SJSA1 (cell line): ENCODE results near the gene ODF2. TPM values are rescaled to one million over a fixed set of nuclear protein-coding genes. Genes with fewer than 3 reads are reported as not detected.

ENCODE experiments used
- DNase-seq, 2 experiments: peaks; one replicate each; pipeline ENCODE4 v3.0.0-alpha.2; 2015 to 2020; ENCODE audit warnings: low spot score in 2 of 2, low read depth in 1 of 2
- H3K27ac ChIP-seq: fragments of 250-450 bp; sonication (Bioruptor Pico); 2 replicates; pipeline ENCODE4 v1.5.1; 2020; ENCODE audit warnings: mild to moderate bottlenecking, moderate library complexity
- H3K27me3 ChIP-seq: fragments of 250-450 bp; sonication (Bioruptor Pico); replicated peaks from 2 replicates; pipeline ENCODE4 v1.5.1; 2020; ENCODE audit warnings: mild to moderate bottlenecking, moderate library complexity
- H3K36me3 ChIP-seq: fragments of 250-450 bp; sonication (Bioruptor Pico); 2 replicates; pipeline ENCODE4 v1.5.1; 2020; ENCODE audit warnings: mild to moderate bottlenecking
- H3K4me1 ChIP-seq: fragments of 250-450 bp; sonication (Bioruptor Pico); replicated peaks from 2 replicates; pipeline ENCODE4 v1.6.1; 2021; ENCODE audit warnings: mild to moderate bottlenecking
- H3K4me3 ChIP-seq: fragments of 250-450 bp; sonication (Bioruptor Pico); 2 replicates; pipeline ENCODE4 v1.5.1; 2020; ENCODE audit warnings: mild to moderate bottlenecking
- H3K9me3 ChIP-seq: fragments of 250-450 bp; sonication (Bioruptor Pico); replicated peaks from 2 replicates; pipeline ENCODE4 v1.5.1; 2020; ENCODE audit warnings: mild to moderate bottlenecking
- total RNA-seq: library from RNA; depleted of rRNA; stranded (reverse); fragments of >200 nt; shearing (Covaris generic); gene quantifications from 2 replicates; pipeline ENCODE4 v1.2.3, GENCODE V29; 2014

ODF2 gene
- total RNA-seq, 1 experiment from 2014 or later: 56.9 TPM

- peaks cover 73% of the 10 kb centered on the region for H3K36me3 ChIP-seq
- H3K4me1 ChIP-seq: no peaks in the 10 kb centered on the region
- no peak for DNase-seq
- no peaks in the 10 kb centered on the region for H3K9me3 ChIP-seq
- no peaks in the 10 kb centered on the region for H3K27me3 ChIP-seq
- H3K27ac ChIP-seq: no peak overlapping the region
- H3K4me3 ChIP-seq: no peak overlapping the region
Measured at GRCh38 chr9:128479262-128479661, 23.5 kb downstream of the ODF2 start.

DNA sequence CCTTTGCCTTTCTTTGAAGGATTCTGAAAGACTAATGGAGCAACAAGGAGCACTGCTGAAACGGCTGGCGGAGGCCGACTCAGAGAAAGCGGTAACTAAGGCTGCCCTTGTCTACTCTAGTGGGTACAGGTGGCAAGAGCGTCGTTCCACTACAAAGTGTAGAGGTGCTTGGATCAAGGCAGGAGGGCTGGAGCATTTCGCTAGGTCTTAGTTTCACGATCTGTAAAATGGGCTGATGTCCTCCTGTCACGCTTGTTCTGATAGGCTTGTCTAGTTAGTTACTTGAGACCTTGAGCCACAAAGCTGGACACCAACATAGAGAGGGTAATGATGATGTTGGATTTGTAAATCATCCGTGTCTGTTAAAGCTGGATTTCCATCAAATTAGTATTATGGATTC lies 25.8 kb downstream of the ODF2 start:
- Histone ChIP-seq H3K27ac (no peak overlapping the region), H3K4me1 (no peaks in the 10 kb centered on the region), H3K9me3 (no peaks in the 10 kb centered on the region), H3K36me3 (peaks cover 82% of the 10 kb centered on the region), H3K27me3 (no peaks in the 10 kb centered on the region), H3K4me3 (no peak overlapping the region)
- no peak for DNase-seq

DNA sequence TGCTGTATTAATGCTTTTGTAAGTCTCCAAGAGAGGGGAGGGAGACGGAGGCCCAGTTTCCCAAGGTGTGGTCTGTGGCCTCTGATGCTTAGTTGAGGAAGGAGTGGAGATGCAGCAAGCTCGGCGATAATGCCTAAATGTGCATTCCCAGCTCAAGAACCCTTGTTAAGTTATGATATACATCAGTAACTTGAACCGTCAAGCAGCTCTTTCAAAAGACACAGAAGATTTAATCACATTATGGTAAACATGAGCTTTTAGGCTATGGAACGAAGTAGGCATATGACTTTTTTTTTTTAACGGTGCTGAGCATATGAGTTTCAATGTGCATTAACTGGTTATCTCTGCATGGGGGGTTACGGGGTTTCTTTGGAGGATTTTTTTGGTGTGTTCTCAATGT lies 26.4 kb downstream of the ODF2 start:
- Histone ChIP-seq H3K36me3 (peaks cover 88% of the 10 kb centered on the region), H3K4me3 (no peak overlapping the region), H3K27ac (no peak overlapping the region), H3K4me1 (no peaks in the 10 kb centered on the region), H3K9me3 (no peaks in the 10 kb centered on the region), H3K27me3 (no peaks in the 10 kb centered on the region)
- no peak for DNase-seq

DNA sequence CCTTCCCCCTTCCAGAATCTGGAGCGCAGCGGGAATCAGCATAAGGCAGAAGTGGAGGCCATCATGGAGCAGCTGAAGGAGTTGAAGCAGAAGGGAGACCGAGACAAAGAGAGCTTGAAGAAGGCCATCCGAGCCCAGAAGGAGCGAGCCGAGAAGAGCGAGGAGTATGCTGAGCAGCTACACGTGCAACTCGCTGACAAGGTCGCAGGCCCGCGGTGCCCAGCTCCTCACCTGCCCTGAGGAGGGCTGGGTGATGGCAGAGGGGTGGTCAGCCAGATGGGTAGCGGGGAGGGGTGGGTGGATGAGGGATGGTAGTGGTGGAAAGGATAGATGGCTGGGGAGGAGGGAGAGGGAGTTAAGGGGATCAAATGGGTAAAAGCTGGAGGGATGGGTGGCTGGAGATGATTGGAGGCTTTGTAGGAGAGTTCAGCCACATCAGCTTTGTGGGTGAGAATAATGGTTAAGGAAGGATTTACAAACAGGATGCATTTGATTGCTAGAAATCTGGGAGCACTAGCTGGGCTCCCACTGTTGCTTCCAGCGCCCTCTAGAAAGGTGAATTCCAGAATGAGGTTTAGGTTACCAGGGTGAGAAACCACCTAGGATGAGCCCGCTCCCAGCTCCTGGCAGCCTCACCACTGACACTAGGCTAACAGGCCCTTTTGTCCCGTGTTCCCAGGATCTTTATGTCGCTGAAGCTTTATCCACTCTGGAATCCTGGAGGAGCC lies 29.0 kb downstream of the ODF2 start:
- H3K36me3 ChIP-seq: peaks cover 88% of the 10 kb centered on the region
- no peak overlapping the region for H3K4me3 ChIP-seq
- no peak for DNase-seq
- peaks cover 9% of the 10 kb centered on the region for H3K4me1 ChIP-seq
- no peak overlapping the region for H3K27ac ChIP-seq
- H3K27me3 ChIP-seq: no peaks in the 10 kb centered on the region
- H3K9me3 ChIP-seq: no peaks in the 10 kb centered on the region

GRCh38 chr9:128485414-128485855 lies 29.6 kb downstream of the ODF2 start:
- Histone ChIP-seq H3K4me3 (no peak overlapping the region), H3K4me1 (peaks cover 9% of the 10 kb centered on the region), H3K27me3 (no peaks in the 10 kb centered on the region), H3K27ac (no peak overlapping the region), H3K36me3 (peaks cover 88% of the 10 kb centered on the region), H3K9me3 (no peaks in the 10 kb centered on the region)
- no peak for DNase-seq

DNA sequence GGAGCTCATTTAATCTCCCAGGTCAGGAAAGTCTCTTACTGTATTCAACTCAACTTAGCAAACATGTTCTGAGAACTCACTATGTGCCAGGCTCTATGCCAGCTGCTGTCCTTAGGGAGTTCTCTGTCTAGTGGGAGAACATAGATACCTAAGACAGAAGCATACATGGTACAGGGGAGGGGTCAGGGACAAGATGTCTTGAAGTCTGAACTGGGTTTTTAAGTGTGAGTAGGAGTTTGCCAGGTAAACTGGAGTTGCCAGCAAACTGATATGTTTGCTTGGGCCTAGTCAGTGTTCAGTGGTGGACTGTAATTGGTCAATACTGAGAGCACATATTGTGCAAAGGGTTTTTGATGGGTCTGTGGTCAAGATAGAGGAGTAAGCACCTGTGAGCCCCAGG lies 30.4 kb downstream of the ODF2 start:
- Histone ChIP-seq H3K4me1 (peaks cover 9% of the 10 kb centered on the region), H3K27ac (no peak overlapping the region), H3K9me3 (no peaks in the 10 kb centered on the region), H3K36me3 (peaks cover 90% of the 10 kb centered on the region), H3K4me3 (no peak overlapping the region), H3K27me3 (no peaks in the 10 kb centered on the region)
- no peak for DNase-seq

DNA sequence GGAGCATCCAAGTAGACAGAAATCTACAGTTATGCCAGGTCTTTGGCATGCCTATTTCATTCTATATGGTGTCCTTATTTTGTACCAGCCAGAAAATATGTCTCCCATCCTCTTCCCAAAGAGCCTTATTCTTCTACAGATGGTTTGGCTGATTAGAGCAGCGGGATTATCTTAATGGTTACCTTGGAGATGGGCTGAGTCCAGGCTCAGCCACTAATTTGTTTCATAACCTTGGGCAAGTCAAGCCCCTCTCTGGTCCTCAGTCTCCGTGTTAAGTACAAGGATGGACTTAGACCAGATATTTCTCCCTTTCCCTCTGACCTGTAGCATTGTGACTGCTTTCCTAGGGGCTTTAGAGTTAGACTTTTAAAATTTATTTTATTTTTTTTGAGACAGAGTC lies 37.6 kb downstream of the ODF2 start:
- no peaks in the 10 kb centered on the region for H3K9me3 ChIP-seq
- no peaks in the 10 kb centered on the region for H3K27me3 ChIP-seq
- H3K4me1 ChIP-seq: peaks cover 9% of the 10 kb centered on the region
- H3K27ac ChIP-seq: no peak overlapping the region
- DNase-seq: no peak
- peaks cover 89% of the 10 kb centered on the region for H3K36me3 ChIP-seq
- H3K4me3 ChIP-seq: no peak overlapping the region

DNA sequence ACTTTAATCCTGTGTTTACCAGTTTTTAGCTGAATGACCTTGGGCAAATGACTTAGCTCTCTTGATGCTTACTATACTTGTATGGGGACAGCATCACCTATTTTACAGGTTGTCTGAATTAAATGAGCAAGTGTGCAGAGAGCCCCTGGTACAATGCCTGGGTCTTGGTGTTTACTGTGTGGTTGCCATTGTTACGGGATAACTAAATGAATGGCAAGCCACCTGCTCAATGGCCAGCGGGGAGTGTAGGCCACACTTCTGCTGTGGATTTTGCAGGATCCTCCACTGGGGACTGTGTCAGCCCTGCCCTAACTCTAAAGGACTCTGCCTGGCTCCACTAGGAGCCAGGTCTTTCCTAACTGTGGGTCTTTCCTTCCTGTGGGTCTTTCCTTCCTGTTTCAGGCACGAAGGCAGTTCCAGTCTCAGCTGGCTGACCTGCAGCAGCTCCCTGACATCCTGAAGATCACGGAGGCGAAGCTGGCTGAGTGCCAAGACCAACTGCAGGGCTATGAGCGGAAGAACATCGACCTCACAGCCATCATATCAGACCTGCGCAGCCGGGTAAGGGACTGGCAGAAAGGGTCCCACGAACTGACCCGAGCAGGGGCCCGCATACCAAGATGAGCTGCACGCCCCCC lies 38.4 kb downstream of the ODF2 start:
- Histone ChIP-seq H3K27me3 (no peaks in the 10 kb centered on the region), H3K27ac (no peak overlapping the region), H3K9me3 (no peaks in the 10 kb centered on the region), H3K36me3 (peaks cover 90% of the 10 kb centered on the region), H3K4me1 (peaks cover 4% of the 10 kb centered on the region), H3K4me3 (no peak overlapping the region)
- no peak for DNase-seq

- no peak for DNase-seq
- Histone ChIP-seq H3K4me3 (no peak overlapping the region), H3K9me3 (no peaks in the 10 kb centered on the region), H3K27ac (no peak overlapping the region), H3K36me3 (peaks cover 90% of the 10 kb centered on the region), H3K27me3 (no peaks in the 10 kb centered on the region), H3K4me1 (peaks cover under 1% of the 10 kb centered on the region)
Measured at GRCh38 chr9:128494746-128495129, 38.9 kb downstream of the ODF2 start.

DNA sequence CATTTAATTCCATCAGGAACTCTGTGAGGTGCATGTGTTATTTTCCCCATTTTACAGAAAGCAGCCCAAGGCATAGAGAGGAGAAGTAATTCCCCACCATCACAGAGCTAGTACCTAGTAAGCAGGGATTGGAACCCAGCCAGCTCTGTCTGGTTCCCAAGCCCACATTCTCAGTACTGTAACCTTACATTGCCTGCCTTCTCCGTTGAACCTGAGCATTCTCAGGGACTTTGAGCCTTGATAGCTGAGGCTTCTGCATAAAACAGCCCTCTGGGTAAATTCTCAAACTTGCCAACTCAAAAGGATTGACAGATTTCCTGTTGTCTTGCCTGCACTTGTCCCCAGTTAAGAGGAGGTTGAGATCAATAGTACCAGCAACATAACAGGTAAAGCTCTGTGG lies 39.5 kb downstream of the ODF2 start:
- H3K27ac ChIP-seq: no peak overlapping the region
- no peaks in the 10 kb centered on the region for H3K9me3 ChIP-seq
- DNase-seq: no peak
- no peak overlapping the region for H3K4me3 ChIP-seq
- H3K4me1 ChIP-seq: peaks cover 3% of the 10 kb centered on the region; the same call in 1 of the 2 replicates
- H3K36me3 ChIP-seq: peaks cover 92% of the 10 kb centered on the region
- no peaks in the 10 kb centered on the region for H3K27me3 ChIP-seq

DNA sequence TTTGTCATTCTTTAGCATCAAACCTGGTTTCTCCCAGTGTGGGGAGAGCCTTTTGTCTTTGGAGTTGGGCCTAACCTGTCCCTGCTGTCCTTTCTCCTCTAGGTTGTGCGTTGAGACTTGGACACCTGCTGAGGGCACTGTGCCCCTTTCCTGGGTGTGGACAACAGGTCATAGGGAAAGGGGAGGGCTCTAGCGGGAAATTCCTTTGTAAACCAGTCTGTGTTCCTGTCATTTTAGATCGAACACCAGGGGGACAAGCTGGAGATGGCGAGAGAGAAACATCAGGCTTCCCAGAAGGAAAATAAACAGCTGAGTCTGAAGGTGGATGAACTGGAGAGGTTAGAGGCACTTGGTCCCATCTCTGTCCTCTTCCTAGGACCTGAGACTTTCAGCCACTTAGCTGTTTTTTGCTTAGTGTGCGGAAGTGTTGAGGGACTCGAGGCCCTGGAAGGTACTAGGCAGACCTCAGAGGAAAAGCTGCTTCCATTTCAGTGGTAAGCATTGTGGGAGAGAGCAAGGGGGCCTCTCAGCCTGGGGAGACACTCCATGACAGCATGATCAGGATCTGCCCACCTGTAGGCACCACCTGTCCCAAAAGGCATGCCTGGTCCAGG lies 40.1 kb downstream of the ODF2 start:
- H3K36me3 ChIP-seq: peaks cover 90% of the 10 kb centered on the region

GRCh38 chr9:128497824-128498610 lies 42.2 kb downstream of the ODF2 start:
- H3K36me3 ChIP-seq: peaks cover 87% of the 10 kb centered on the region
- no peaks in the 10 kb centered on the region for H3K9me3 ChIP-seq

More for the DNA sequence above, 40.1 kb downstream of the ODF2 start:
- H3K27me3 ChIP-seq: no peaks in the 10 kb centered on the region
- no peaks in the 10 kb centered on the region for H3K9me3 ChIP-seq
- no peak overlapping the region for H3K4me3 ChIP-seq
- DNase-seq: no peak
- no peak overlapping the region for H3K27ac ChIP-seq
- H3K4me1 ChIP-seq: peaks cover 9% of the 10 kb centered on the region

GRCh38 chr9:128498911-128499310 lies 43.1 kb downstream of the ODF2 start:
- Histone ChIP-seq H3K4me1 (peaks cover 25% of the 10 kb centered on the region), H3K27ac (no peak overlapping the region), H3K4me3 (no peak overlapping the region), H3K27me3 (no peaks in the 10 kb centered on the region), H3K36me3 (peaks cover 78% of the 10 kb centered on the region), H3K9me3 (no peaks in the 10 kb centered on the region)
- no peak for DNase-seq

More at GRCh38 chr9:128497824-128498610, 42.2 kb downstream of the ODF2 start:
- no peak for DNase-seq
- H3K4me3 ChIP-seq: no peak overlapping the region
- peaks cover 18% of the 10 kb centered on the region for H3K4me1 ChIP-seq
- H3K27me3 ChIP-seq: no peaks in the 10 kb centered on the region
- H3K27ac ChIP-seq: no peak overlapping the region
